IPS DF 6.9 (cell line): ENCODE data around the gene RNF7.
A peak's percentile ranks its signal among the peaks of the same experiment; 100 is the strongest.

Experiments
- DNase-seq: peaks from one replicate; pipeline ENCODE4 v3.0.0-alpha.2; 2013; ENCODE audit warnings: low read depth, low spot score
- H3K27ac ChIP-seq: one replicate; pipeline ENCODE4 v1.5.1; 2013; ENCODE audit warnings: low read length, control low read depth
- H3K27me3 ChIP-seq: 2 replicates; pipeline ENCODE4 v1.6.1; 2013; ENCODE audit warnings: mild to moderate bottlenecking, low read length; ENCODE audit not compliant: control insufficient read depth, insufficient read depth
- H3K36me3 ChIP-seq: 2 replicates; pipeline ENCODE4 v1.6.1; 2013; ENCODE audit warnings: low read length; ENCODE audit not compliant: control insufficient read depth, insufficient read depth
- H3K4me1 ChIP-seq: 2 replicates; pipeline ENCODE4 v1.6.1; 2013; ENCODE audit warnings: low read length; ENCODE audit not compliant: control insufficient read depth, insufficient read depth
- H3K4me3 ChIP-seq: 2 replicates; pipeline ENCODE4 v1.5.1; 2013; ENCODE audit warnings: mild to moderate bottlenecking, low read length
- H3K9me3 ChIP-seq: 2 replicates; pipeline ENCODE4 v1.6.1; 2013; ENCODE audit warnings: low read length, inconsistent platforms; ENCODE audit not compliant: control insufficient read depth, insufficient read depth
- WGBS: extraction: QIAGEN DNeasy Blood & Tissue Kit; methylation state at CpG from one replicate; pipeline ENCODE4 v1.1.7; 2013; ENCODE audit warnings: mixed read lengths, missing lambda C conversion rate; ENCODE audit not compliant: insufficient read length, insufficient coverage; 5-methylcytosine and 5-hydroxymethylcytosine counted together

RNF7 gene

DNA sequence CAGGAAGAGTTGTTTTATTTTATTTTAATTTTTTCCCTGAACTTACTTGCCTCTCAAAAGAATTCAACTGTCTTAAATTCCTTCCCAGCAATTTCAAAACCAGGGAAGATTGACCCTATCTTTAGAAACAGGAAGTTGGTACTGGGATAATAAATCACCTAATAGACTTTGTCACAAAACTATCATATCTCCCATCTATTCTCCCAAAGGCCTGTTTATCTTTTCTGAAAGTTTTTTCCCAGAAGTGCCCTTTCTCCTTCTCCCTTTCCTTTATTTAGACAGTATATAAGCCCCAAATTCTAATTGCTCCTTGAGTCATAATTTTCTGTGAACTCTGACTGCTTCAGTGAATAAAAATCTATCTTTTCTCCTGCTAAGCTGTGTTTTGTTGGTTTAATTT, 2.9 kb upstream of the RNF7 start:
- no peak for DNase-seq
- H3K27me3 ChIP-seq: no peaks in the 10 kb centered on the region
- no peaks in the 10 kb centered on the region for H3K9me3 ChIP-seq
- H3K4me1 ChIP-seq: 0 out of 2 replicates have a peak, but pooled peaks cover 1% of the 10 kb centered on the region
- H3K36me3 ChIP-seq: no peaks in the 10 kb centered on the region
- no peak overlapping the region for H3K4me3 ChIP-seq
- H3K27ac ChIP-seq: no peak overlapping the region

GRCh38 chr3:141735770-141736465, 2.2 kb upstream of the RNF7 start:
- 0 out of 2 replicates have a peak, but pooled peaks cover 1% of the 10 kb centered on the region for H3K4me1 ChIP-seq
- no peak for DNase-seq

DNA sequence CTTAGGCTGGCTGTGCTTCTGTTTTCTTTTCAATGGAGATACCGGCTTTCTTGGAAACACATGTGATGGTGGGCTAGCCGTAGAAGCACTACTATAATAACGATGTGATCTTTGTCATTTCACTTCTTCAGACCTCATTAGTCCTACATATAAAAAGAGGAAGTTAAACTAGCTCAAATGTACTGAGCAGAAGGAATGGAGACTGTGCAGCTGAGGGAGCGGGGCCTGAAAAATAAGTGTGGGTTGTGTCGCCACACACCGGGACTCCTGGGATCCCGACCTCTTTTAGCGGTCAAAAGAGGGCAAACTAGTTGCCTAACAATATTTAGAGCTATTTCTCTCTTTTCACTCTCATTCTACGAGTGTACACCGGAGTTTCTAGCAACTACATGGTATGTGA, 1.0 kb upstream of the RNF7 start:
- Histone ChIP-seq H3K9me3 (no peaks in the 10 kb centered on the region), H3K4me3 (no peak overlapping the region), H3K27ac (no peak overlapping the region), H3K4me1 (0 out of 2 replicates have a peak, but pooled peaks cover 1% of the 10 kb centered on the region), H3K27me3 (no peaks in the 10 kb centered on the region), H3K36me3 (no peaks in the 10 kb centered on the region)
- DNase-seq: no peak
- WGBS: no CpG with 5 or more reads among the region's 10 CpGs

More at GRCh38 chr3:141735770-141736465, 2.2 kb upstream of the RNF7 start:
- no peak overlapping the region for H3K4me3 ChIP-seq
- no peaks in the 10 kb centered on the region for H3K36me3 ChIP-seq
- H3K9me3 ChIP-seq: no peaks in the 10 kb centered on the region
- no peaks in the 10 kb centered on the region for H3K27me3 ChIP-seq
- no peak overlapping the region for H3K27ac ChIP-seq
- WGBS: no CpG with 5 or more reads among the region's 7 CpGs

- H3K4me3 ChIP-seq: peak overlapping the region; percentile 4; the same call in 1 of the 2 replicates
- 0 out of 2 replicates have a peak, but pooled peaks cover 1% of the 10 kb centered on the region for H3K4me1 ChIP-seq
- no peaks in the 10 kb centered on the region for H3K36me3 ChIP-seq
- DNase-seq: no peak
- H3K27ac ChIP-seq: no peak overlapping the region
- no CpG with 5 or more reads among the region's 3 CpGs for WGBS
- H3K27me3 ChIP-seq: no peaks in the 10 kb centered on the region
- H3K9me3 ChIP-seq: no peaks in the 10 kb centered on the region
These were observed 448 bp upstream of the RNF7 start for GRCh38 chr3:141737678-141738021.

DNA sequence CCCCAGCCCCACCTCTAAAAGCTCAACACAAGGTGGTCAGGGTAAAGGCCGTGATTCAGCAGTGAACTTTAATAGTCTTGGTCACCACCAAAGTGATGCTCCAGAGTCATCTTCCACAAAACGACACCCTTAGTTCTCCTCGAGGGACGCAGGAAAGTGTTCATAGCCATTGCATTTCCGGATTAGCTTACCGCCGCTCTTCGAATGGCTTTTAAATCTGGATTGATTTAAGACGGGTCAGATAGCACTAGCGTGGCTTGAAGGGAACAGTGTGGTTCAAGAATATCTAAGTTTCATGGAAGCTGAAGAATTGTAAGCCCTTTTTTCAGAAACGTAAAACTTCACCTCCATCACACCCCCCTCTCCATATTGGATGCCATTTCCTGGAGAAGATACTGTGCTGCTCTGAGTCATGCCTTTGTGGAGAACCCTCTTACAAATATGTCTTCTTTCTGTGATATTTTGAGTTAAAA, 829 bp downstream of the RNF7 start:
- no peaks in the 10 kb centered on the region; the same call in 1 of the 2 replicates for H3K36me3 ChIP-seq
- no peaks in the 10 kb centered on the region for H3K27me3 ChIP-seq
- H3K9me3 ChIP-seq: no peaks in the 10 kb centered on the region
- no peak for DNase-seq
- no peak overlapping the region for H3K27ac ChIP-seq
- H3K4me1 ChIP-seq: 0 out of 2 replicates have a peak, but pooled peaks cover 1% of the 10 kb centered on the region
- peak overlapping the region; percentile 99; the same call in 1 of the 2 replicates for H3K4me3 ChIP-seq
- no CpG with 5 or more reads among the region's 11 CpGs for WGBS

- WGBS: no CpG with 5 or more reads among the region's 2 CpGs
- no peaks in the 10 kb centered on the region for H3K9me3 ChIP-seq
- no peak overlapping the region for H3K27ac ChIP-seq
- H3K4me3 ChIP-seq: no peak overlapping the region; the same call in 1 of the 2 replicates
- 0 out of 2 replicates have a peak, but pooled peaks cover 1% of the 10 kb centered on the region for H3K4me1 ChIP-seq
- H3K36me3 ChIP-seq: no peaks in the 10 kb centered on the region; the same call in 1 of the 2 replicates
- no peaks in the 10 kb centered on the region for H3K27me3 ChIP-seq
- DNase-seq: no peak
These were observed 1.6 kb downstream of the RNF7 start for GRCh38 chr3:141739731-141740130.

- Histone ChIP-seq H3K4me1 (0 out of 2 replicates have a peak, but pooled peaks cover 1% of the 10 kb centered on the region), H3K27ac (no peak overlapping the region), H3K36me3 (peaks cover 3% of the 10 kb centered on the region; the same call in 1 of the 2 replicates), H3K9me3 (no peaks in the 10 kb centered on the region), H3K4me3 (no peak overlapping the region), H3K27me3 (no peaks in the 10 kb centered on the region)
- no peak for DNase-seq
These were observed 2.3 kb downstream of the RNF7 start for GRCh38 chr3:141740349-141740748.

DNA sequence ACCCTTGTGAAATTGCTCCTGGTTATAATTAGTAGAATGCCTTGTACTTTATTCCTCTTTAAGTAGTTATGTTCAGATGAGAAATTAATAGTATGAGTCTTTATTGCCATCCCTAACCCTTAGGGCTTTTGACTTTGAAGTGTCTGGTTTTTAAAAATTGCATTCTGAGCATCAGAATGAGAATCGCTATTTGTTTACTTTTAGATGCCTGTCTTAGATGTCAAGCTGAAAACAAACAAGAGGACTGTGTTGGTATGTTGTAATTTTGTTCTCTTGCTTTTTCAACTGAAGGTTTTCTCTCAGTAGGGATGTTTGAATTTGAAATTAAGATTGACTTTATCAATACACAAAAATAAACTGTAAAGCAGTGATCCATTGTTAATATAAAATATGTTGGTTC, 5.2 kb downstream of the RNF7 start:
- Histone ChIP-seq H3K4me3 (no peak overlapping the region), H3K27me3 (no peaks in the 10 kb centered on the region), H3K27ac (no peak overlapping the region), H3K4me1 (0 out of 2 replicates have a peak, but pooled peaks cover 1% of the 10 kb centered on the region), H3K36me3 (peaks cover 6% of the 10 kb centered on the region; the same call in 1 of the 2 replicates), H3K9me3 (no peaks in the 10 kb centered on the region)
- DNase-seq: no peak
- WGBS: no CpG with 5 or more reads among the region's 1 CpG

DNA sequence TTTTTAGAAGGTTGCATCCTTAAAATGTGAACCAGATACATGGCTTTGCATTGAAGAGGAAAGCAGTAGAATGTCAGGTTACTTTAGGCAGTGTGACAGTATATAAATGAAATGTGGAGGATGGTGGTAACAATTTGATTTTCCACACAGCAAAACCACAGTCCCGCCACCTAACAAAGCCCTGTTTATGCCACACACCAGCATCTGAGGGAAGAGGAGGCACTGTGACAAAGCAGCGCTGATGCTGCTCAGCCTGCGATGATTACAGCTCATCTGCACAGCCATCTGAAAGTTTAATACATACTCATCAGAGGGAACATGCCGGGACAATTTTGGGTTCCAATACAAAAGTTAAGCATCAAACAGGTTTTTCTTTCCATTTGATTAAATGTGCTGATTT, 8.9 kb downstream of the RNF7 start:
- DNase-seq: no peak
- Histone ChIP-seq H3K4me3 (no peak overlapping the region), H3K36me3 (peaks cover 6% of the 10 kb centered on the region; the same call in 1 of the 2 replicates), H3K4me1 (no peaks in the 10 kb centered on the region), H3K27me3 (no peaks in the 10 kb centered on the region), H3K9me3 (no peaks in the 10 kb centered on the region), H3K27ac (no peak overlapping the region)
- no CpG with 5 or more reads among the region's 4 CpGs for WGBS

DNA sequence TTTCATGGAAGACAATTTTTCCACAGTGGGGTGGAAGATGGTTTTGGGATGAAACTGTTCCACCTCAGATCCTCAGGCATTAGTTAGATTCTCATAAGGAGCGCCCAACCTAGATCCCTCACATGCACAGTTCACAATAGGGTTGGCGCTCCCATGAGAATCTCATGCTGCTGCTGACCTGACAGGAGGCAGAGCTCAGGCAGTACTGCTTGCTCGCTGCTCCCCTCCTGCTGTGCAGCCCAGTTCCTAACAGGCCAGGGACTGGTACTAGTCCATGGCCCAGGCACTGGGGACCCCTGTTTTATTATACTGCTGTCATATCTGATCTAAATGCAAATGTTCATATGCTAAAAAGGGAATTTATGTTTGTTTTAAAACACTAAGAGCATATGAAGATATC, 15.3 kb downstream of the RNF7 start:
- Histone ChIP-seq H3K4me1 (no peaks in the 10 kb centered on the region), H3K4me3 (no peak overlapping the region), H3K9me3 (no peaks in the 10 kb centered on the region), H3K36me3 (no peaks in the 10 kb centered on the region; the same call in 1 of the 2 replicates), H3K27me3 (no peaks in the 10 kb centered on the region), H3K27ac (no peak overlapping the region)
- DNase-seq: no peak
- no CpG with 5 or more reads among the region's 3 CpGs for WGBS

GRCh38 chr3:141754032-141754431, 15.9 kb downstream of the RNF7 start:
- no peak for DNase-seq
- Histone ChIP-seq H3K4me1 (no peaks in the 10 kb centered on the region), H3K4me3 (no peak overlapping the region), H3K27me3 (no peaks in the 10 kb centered on the region), H3K27ac (no peak overlapping the region), H3K9me3 (no peaks in the 10 kb centered on the region), H3K36me3 (no peaks in the 10 kb centered on the region; the same call in 1 of the 2 replicates)
- no CpG with 5 or more reads among the region's 1 CpG for WGBS
